GM18907 (cell line): ENCODE results near the gene PHKB.

ENCODE experiments used
- ATAC-seq: cut with Tn5 transposase; IDR thresholded peaks from one replicate; pipeline ENCODE4 v1.9.1; 2021; ENCODE audit warnings: mild to moderate bottlenecking, moderate library complexity; ENCODE audit not compliant: unreplicated experiment

PHKB gene

DNA sequence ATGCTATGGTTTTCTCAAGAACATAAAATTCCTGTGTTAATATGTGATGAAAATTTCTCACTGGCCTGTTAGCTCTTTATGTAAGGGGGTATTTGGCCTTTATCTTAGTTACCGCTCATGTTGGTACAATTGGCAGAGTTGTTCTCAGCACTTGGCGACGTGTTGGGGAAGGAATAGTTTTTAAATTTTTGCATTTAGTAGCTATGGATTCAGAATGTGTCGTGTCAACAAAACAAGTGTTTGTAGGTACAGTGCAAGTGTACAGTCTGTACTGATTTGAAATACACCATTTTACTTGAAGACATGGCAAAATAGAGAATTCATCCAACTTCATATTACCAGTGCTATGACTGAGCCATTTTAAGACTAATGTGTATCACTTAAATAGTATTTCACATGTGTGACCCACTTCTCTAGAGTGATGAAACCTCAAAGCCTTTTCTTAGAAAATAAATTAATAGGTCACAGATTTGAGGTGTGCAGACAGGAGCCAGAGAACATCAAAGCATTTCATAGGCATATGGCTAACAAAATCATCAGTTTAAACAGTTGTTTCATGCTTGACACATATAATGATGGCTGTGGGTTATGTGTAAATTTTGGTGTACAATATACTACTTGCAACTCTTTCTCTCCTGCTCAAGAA lies 150.8 kb downstream of the PHKB start:
- no peak for ATAC-seq

DNA sequence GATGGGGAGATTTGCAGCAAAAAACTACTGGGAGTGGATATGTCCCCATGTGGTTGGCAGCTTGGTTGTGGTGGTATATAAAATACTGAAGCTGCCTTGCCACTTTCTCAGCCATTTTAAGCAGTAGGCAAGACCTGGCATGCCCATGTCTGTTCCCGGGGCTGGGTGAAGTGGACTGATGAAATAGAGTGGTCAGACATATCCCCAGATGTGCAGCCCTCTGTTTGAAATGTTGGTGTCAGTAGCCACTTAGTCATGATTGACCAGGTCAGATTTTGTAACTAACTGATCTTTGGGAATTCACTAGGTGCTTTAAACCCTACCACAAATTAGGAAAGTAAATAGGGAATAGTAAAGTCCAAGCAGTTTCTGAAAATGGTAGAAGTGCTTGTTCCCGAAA lies 151.6 kb downstream of the PHKB start:
- ATAC-seq, result no peak

DNA sequence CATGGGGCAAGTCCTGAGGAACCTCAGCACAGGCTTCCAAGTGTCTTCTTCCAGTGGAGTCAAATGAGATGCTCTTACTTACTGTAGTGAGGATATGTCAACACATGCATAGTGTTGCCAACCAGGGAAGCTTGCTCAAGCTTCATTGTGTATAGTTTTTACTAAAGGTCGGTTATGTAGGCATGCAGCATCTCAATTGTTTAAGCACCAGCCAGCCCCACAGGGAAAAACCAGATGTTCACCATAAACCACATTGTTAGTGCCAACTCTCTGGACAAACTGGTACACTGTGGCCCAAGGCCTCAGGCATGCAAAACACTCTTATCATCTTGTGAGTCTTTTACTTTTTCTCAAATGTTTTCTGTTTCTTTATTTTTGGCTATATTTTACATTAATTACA lies 152.1 kb downstream of the PHKB start:
- ATAC-seq, result no peak

DNA sequence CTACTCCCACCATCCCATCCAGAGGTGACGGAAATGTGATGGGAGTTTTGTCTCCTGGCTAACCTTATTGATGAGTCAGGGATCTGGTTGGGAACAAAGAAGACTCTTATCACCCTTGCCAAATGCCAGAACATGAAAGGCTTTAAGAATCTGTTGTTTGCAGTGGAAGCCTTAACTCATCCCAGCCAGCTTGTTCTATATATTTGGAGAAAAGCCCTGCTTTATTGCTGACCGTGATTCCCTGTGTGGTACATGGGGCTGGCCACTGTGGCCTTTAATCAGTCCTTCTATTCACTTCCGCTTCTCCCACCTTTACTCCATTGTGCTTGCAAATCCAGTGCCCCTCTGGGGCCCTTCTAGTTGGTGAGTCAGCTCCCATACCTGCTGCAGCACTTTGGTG lies 156.6 kb downstream of the PHKB start:
- ATAC-seq, result no peak

DNA sequence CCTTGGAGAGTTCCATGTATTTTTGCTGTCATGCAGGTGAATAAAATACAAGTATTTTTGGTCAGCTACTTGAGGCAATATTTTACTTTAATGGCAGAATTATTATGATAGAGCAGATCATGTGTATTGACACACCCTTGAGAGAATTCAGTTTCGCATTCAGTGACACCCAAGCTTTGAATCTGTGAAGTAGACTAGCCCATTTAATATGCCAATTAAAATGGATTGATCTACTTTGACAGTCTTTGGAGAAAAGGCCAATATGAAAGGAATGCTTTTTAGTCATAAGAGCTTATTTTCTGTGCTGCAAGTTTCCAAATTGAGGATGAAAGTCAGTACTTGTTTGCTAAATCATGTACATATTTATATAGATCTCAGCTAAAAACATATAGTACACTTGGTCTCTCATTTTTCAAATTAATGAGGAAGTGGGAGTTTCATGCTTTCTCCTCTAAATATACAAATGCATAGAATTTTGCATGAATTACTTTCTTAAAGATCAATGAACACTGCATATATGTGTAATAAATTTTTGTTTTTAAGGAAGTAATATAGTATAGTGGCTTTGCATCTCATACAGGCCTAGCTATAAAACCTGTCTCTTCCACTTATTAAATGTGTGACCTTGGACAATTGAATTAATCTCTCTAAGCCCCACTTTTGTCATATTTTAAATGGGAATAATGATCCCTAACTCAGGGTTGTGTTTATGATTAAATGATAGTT lies 161.5 kb downstream of the PHKB start:
- no peak for ATAC-seq

DNA sequence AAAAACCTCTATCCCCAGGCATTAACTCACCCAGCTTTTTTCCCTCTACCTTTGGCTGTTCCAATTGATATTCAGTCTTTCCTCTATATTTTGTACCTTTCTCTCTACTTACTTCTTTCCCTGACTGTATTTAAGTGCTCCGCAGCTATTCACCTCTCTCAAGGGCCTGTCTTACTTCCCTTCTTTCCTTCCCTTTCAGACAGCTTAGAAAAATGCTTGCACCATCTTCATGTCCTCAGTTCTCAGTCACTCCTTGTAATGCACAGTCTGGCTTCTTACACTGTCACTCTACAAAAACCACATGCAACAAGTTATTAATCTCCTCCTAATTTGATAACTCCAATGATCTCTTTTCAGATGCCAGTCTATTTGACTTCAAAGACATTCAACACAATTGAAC lies 163.4 kb downstream of the PHKB start:
- no peak for ATAC-seq

DNA sequence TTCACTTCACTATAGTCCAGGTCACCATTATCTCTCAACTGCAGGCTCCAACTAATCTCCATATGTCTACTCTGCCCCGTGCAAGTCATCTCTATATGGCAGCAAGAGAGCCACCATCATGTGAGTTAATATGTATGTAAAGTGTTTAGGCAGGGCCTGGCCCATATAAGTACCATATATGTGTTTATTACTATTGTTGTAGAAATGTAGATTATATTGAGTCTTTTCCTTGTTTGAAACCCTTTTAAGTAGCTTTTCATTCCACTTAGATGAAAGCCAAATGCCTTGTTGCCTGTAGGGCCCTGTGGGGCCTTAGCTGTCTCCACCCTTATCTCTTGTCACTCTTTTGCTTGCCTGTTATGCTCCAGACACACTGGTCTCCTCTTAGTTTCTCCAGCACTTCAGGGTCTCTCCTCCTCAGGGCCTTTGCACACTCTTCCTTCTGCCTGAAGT lies 164.0 kb downstream of the PHKB start:
- ATAC-seq, result no peak

DNA sequence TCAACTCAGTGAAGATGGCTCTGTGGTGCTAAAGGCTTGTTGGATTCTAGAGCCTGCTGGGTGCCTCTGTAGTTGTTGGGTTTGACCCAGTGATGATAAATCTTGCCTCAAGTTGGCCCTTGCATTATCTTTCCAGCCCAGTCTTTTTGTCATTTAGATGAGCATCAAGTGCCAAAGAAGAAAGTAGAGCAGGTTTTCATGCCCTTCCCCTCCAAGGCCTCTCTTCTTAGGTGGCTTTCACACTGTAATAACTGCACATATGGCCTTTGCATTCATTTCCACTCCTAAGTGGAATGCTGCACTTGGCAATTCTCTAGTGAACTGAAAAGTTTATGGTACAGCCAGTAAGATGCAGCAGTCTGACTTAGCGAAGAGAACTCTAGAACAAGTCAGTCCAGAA lies 165.1 kb downstream of the PHKB start:
- ATAC-seq, result no peak

DNA sequence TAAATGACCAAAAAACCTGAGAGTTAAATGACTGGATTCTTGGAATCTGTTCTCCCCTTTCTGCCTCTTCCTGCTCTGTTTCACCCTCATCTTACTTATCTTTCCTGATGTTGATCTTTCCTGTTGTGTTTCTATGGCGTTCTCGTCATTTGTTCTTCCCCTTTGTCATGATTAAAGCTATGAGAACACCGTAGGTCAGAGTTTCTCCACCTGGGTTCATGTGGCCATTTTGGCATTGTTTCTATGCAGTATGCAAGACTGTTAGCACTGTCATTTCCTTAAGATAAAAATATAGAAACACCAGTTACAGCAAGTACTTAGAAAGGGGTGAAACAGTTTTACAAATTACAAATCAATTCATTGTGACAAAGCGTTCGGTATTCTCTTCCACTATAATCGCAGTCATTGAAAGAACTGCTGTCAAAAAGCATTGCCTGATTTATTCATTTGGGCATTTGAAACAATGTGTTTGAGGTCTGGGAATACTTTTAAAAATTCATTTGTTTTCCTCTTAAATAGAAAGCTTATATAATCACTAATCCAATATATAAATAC lies 166.0 kb downstream of the PHKB start:
- no peak for ATAC-seq

DNA sequence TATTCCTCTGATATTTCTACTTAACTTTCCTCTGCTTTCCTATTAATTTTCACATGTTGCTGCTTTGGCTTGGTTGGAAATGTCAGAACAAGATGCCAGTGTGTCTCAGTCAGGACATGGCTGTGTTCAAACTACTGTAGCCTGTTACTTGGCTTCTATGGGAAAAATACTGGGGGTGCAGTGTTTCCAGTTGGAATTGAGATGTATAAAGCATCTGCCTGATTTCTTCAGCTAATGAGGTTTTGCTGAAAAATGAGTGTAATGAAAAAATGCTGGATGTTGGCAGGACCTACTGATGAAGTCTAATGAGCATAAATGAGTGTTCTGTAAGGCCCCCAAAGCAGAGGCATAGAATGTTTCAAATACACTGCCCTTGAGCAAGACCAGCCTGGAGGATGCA lies 166.6 kb downstream of the PHKB start:
- ATAC-seq, result no peak

DNA sequence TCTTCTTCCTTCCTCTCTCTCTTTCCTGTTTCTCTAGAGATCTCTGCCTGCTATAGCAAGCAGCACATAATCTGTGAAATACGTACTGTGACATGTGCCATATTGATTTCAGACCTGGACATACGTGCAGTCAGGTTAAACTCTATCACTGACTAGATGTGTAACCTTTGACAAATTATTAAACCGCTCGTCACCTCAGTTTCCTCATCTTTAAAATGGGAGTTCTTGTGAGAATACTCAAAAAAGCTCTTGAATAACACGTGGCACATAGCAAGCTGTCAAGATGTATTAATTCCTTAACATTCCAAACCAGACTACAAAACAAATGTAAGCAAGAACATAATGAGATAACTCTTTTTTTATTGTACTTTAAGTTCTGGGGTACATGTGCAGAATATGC lies 170.0 kb downstream of the PHKB start:
- no peak for ATAC-seq

DNA sequence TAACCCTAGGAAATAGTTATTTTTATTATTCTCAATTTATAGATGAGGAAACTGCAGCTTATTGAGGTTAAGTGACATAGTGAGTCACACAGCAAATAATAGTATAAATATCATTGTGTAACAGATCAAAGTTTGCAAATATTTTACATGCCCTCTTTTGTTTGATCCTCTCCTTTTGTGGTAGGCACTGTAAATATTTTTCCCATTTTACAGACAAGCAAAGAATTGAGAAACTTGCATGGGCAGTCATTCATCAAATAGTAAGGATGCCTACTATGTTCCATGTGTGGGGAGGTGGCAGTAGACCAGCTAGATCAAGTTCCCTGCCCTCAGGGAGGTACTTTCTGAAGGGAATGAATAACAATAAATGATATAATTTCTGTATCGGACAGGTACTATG lies 173.0 kb downstream of the PHKB start:
- ATAC-seq, result no peak

DNA sequence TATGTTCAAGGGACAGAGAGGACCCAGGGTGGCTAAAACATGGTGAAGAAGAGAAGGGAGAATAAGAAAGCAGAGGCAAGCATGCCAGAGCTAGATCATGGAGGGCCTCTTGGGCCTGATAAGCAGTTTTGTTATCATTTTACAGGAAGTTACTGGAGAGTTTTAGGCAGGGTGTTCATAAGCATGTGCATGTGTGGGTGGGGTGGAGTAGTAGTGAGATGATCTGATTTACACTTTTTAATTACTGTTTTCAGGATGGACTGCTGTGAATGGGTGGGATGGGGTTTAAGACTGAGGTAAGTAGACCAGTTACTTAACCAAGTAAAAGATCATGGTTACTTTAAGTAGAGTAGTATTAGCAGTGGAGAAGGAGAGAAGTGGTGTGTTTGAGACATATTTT lies 173.6 kb downstream of the PHKB start:
- no peak for ATAC-seq

DNA sequence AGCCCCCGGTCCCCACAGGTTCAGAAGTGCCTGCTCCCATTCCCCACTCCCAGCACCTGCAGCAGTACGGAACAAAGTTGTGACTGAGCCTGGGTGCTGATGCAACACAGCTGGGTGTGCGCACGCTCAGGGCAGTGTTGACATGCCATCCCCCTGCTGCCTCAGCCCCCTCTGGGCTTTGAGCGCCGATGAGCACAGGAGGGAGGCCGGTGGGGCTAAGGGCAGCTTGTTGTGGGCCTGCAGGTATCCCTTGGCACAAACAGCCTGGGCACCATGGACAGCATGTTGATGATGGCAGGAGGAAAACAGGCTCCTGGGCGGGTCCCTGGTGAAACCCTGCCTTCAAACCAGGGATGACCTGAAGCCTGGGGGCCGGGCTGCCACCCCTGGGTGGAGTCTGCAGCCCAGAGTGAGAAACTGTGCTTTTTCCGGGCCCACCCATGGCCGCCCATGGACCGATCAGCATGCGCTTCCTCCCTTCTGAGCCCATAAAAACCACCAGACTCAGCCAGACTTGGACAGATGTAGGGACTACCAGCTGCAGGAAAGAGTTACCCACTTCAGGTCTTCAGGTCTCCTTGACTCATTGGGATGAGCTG lies 175.5 kb downstream of the PHKB start:
- ATAC-seq, result no peak

DNA sequence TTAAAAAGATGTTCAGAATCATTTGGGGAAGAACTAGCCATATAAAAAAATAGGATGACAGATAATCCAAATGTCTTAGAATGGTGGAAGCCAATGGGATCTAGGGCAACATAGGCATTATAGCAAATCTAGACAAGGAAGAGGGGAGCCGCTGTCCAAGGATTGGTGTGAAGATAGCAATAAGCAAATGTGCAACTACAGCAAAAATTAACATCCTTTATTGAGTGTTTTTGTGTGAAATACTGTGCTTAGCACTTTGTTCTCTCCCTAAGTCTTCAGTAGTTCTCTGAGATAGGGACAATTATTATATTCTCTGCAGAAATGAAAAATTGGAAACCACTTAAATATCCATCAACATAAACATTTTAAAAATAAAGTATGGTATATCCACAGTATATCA lies 177.0 kb downstream of the PHKB start:
- ATAC-seq, result no peak

DNA sequence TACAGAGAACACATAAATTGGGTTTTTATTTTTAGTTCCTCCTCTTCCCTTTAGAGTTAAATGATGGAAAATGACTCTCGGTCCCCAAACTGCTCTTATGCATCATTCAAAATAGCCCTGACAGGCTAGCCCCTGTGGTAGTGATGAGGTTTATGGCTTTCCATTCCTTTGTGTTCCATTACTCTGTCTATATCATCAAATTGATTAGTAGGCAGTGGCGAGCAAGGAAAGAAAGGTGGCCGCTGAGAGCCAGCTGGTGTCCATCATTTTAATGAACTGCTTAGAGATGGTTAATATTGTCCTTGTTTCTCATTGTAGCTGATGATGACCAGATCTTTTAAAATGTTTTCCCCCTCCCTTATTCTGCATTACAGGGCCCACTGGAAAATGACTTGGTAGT lies 179.5 kb downstream of the PHKB start:
- no peak for ATAC-seq

DNA sequence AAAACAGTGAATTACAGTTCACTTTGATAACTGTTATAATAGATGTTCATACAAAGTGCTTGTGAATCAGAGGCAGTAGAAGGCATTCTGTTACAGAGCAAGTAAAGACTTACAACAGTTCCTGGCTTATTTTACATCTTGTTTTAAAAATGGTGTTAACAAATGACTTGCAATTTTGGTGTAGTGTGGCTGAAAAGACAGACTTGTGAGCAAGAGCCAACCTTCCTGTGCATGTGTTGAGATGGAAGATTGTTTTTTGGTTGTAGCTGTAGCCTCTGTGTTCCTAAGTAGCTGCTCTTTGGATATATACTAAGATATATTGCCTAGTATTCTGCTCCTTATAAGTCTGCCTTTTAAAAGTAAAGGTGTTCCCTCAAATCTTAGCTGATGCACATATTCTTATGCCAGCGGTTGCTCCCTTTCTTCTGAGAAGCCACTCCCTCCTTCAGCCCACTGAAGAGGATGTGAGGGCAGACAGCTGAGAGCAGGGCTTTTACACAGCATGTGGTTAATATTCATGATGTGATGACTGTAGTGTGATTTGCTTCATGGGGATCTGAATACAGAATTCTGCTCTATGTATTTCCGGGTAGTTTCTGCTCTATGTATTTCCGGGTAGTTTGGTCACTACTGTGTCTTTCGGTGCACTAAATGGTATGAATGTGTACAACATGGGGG lies 182.3 kb downstream of the PHKB start:
- ATAC-seq, result no peak

DNA sequence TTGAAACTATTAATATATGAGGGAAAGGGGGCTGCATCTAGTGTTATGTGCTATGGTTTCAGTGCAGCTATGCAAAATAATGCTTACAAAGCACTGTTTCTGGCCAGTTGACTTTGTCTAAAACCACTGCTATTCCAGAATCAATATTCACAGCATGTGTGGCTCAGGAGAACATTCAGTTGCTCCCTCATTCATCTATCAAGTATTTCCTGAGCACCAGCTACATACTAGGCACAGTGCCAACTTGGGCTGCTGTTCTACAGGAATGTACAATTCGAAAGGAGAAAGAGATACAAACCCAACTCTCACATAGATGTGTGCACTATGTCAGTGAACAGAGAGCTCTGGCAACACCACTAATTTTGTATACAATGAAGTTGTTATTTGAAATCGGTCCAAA lies 183.0 kb downstream of the PHKB start:
- no peak for ATAC-seq

DNA sequence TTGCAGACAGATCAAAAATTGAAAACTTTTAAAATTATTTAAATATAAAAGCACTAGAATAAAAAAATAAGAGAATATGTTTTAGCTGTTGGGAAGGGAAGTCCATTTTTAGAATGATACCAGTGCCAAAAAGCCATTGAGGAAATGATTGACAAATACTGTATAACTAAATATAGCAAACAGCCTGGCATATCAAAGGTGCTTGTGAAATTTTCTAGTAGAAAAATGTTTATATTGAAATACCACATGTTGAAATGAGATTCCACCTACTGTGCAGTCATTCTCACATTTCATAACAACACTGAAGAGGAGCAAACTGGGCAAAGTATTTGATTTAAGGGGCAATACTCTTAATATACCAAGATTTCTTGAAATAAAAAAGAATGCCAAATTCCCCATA lies 183.5 kb downstream of the PHKB start:
- ATAC-seq, result no peak

DNA sequence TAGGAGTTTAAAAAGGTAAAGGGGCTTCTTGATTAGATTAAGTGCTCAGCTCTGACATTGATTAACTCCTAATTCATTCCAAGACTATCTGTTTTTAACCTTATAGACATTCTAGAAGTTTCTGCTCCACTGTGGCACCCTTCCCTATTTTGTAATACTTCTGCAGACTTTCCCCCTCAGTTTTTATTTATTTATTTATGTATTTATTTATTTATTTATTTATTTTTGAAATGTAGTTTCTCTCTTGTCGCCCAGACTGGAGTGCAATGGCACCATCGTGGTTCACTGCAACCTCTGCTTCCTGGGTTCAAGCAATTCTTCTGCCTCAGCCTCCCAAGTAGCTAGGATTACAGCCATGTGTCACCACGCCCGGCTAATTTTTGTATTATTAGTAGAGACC lies 185.8 kb downstream of the PHKB start:
- ATAC-seq, result no peak

DNA sequence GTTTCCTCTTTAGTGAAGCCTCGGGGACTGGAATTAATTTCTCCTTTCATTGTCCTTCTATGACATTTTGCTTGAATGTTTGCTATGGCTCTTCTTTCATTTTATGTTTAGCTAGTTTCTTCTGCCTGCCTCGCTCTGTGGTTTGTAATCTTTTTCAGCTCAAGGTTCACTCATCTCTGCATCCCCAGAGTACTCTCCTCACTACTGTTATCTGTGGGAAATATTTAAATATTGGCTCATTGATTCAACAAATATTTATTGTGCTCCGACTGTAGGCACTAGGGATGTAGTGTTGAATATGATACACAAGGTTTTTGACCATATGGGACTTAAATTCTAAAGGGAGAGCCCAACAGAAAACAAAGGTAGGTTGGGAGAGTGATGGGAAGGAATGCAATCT lies 195.9 kb downstream of the PHKB start:
- ATAC-seq, result no peak

DNA sequence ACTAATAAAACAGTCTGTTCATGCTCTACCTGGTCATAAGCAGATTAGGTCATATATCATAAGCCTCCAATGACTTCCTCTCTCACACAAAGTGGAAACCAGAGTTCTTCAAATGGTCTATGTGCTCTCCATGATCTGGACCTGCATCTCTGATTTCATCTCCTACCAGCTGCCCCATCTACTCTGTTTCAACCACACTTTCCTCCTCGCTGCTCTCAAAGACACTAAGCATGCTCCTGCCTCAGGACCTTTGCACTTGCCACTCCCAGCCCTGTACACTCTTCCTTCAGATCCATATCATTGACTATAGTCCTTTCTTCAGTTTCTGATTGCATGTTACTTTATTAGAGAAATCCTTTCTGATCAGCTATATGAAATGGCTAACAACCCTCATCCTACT lies 196.8 kb downstream of the PHKB start:
- ATAC-seq, result no peak
